Endothelial cell of umbilical vein (primary cell): ENCODE results near the gene KIFC1. TPM values are rescaled to one million over a fixed set of nuclear protein-coding genes. Genes with fewer than 3 reads are reported as not detected.
"Not testable (repeated sequence)": the region's sequence is repeated elsewhere in the genome, so short reads cannot be mapped to it uniquely, and the experiment has no call there.

ENCODE experiments used
- BruUV-seq: library from RNA; stranded (reverse); fragments of 400-500 nt; replicated peaks from 2 replicates; lab custom pipeline; 2021; lab: Mats Ljungman, UMichigan
- CTCF ChIA-PET: fragments of 300-600, 350-600 bp; sonication (Branson Sonifier 250); formaldehyde crosslinking; loops from one replicate; lab custom pipeline; 2021; ENCODE audit warnings: antibody characterized with exemption, inconsistent platforms; lab: Charles Lee
- POLR2A ChIA-PET: fragments of 300-600, 350-600 bp; sonication (Branson Sonifier 250); formaldehyde crosslinking; loops from one replicate; lab custom pipeline; 2021; ENCODE audit warnings: antibody characterized with exemption, inconsistent platforms; lab: Charles Lee
- DNase-seq: peaks from one replicate; pipeline ENCODE4 v3.0.0-alpha.2; 2011; ENCODE audit warnings: low read depth, low spot score
- FAIRE-seq: peaks from 2 replicates; lab custom pipeline; 2011; peaks lifted over from hg19 to GRCh38; lab: Jason Lieb, UNC
- H2AFZ ChIP-seq: 2 replicates; pipeline ENCODE4 v1.6.0; 2012; ENCODE audit warnings: low read depth, low read length, control low read depth, inconsistent platforms
- H3K27ac ChIP-seq: 2 replicates; pipeline ENCODE4 v1.5.1; 2011; ENCODE audit warnings: low read depth, mild to moderate bottlenecking, control low read depth, low read length, moderate library complexity; ENCODE audit not compliant: insufficient read depth
- H3K27me3 ChIP-seq, 2 experiments: 2 replicates each; pipeline versions ENCODE4 v1.6.0 to v1.6.1; 2011; ENCODE audit warnings: low read length in 2 of 2, mixed read lengths in 1 of 2; ENCODE audit not compliant: control insufficient read depth in 2 of 2, insufficient read depth in 2 of 2
- H3K36me3 ChIP-seq, 2 experiments: 2 replicates in 1 of 2; 3 replicates in 1 of 2; pipeline ENCODE4 v1.5.1; 2011; ENCODE audit warnings: low read length in 2 of 2, mild to moderate bottlenecking in 1 of 2, moderate library complexity in 1 of 2; ENCODE audit not compliant: control insufficient read depth in 2 of 2, insufficient read depth in 2 of 2; ENCODE audit errors: extremely low read depth in 1 of 2
- H3K4me1 ChIP-seq: 3 replicates; pipeline ENCODE4 v1.5.1; 2011; ENCODE audit warnings: mild to moderate bottlenecking, low read length; ENCODE audit not compliant: control insufficient read depth, insufficient read depth; ENCODE audit errors: extremely low read depth
- H3K4me2 ChIP-seq: 2 replicates; pipeline ENCODE4 v1.6.1; 2011; ENCODE audit warnings: low read length, control low read depth, mixed read lengths; ENCODE audit not compliant: insufficient read depth
- H3K4me3 ChIP-seq, 3 experiments: fragments of 200-600 bp in 1 of 3; sonication (generic), shearing (Covaris generic) in 1 of 3; replicated peaks in 1 of 3; 2 replicates each; pipeline ENCODE4 v1.5.1; 2011 to 2016; ENCODE audit warnings: control low read depth in 3 of 3, low read length in 3 of 3, mild to moderate bottlenecking in 2 of 3, inconsistent platforms in 1 of 3, low read depth in 1 of 3, moderate library complexity in 1 of 3; ENCODE audit not compliant: insufficient read depth in 1 of 3
- H3K79me2 ChIP-seq: 2 replicates; pipeline ENCODE4 v1.6.0; 2012; ENCODE audit warnings: low read length, inconsistent platforms; ENCODE audit not compliant: control insufficient read depth, insufficient read depth
- H3K9ac ChIP-seq: replicated peaks from 2 replicates; pipeline ENCODE3; 2011; ENCODE audit warnings: low read length, control low read depth; ENCODE audit not compliant: insufficient read depth; ENCODE audit errors: extremely low read depth
- H3K9me1 ChIP-seq: replicated peaks from 3 replicates; pipeline ENCODE4 v1.6.0; 2011; ENCODE audit warnings: mild to moderate bottlenecking, low read length; ENCODE audit not compliant: control insufficient read depth, insufficient read depth; ENCODE audit errors: extremely low read depth
- H3K9me3 ChIP-seq: replicated peaks from 2 replicates; pipeline ENCODE4 v1.5.1; 2012; ENCODE audit warnings: low read length, inconsistent platforms; ENCODE audit not compliant: control insufficient read depth, insufficient read depth
- H4K20me1 ChIP-seq: replicated peaks from 2 replicates; pipeline ENCODE3; 2011; ENCODE audit warnings: mild to moderate bottlenecking, low read length; ENCODE audit not compliant: control insufficient read depth, insufficient read depth; ENCODE audit errors: extremely low read depth
- EZH2 ChIP-seq: IDR thresholded peaks from 2 replicates; pipeline ENCODE4 v1.6.1; 2012; ENCODE audit warnings: borderline replicate concordance, low read depth, mild to moderate bottlenecking, moderate library complexity, low read length, inconsistent platforms; ENCODE audit not compliant: severe bottlenecking
- dilution Hi-C: fragments of 300-500 bp; cut with MboI; formaldehyde crosslinking; loops from one replicate; pipeline ENCODE4 v1.15.0; 2019; ENCODE audit warnings: low sequenced_read_pairs; ENCODE audit not compliant: extremely low pct_ligation_motif_present
- intact Hi-C: fragments of 100-400 bp; cut with micrococcal nuclease; formaldehyde crosslinking; loops from one replicate; pipeline ENCODE4 v1.10.0; 2022
- polyA plus RNA-seq, 4 experiments: library from polyadenylated mRNA; depleted of rRNA in 3 of 4; stranded (reverse) in 3 of 4; unstranded in 1 of 4; fragments of >200 nt; gene quantifications; 2 replicates each; pipeline versions ENCODE4 v1.2.1 to v1.2.3, GENCODE V29; 2011 to 2012; ENCODE audit warnings: missing spikeins in 1 of 4
- total RNA-seq: library from RNA; stranded (reverse); gene quantifications from 2 replicates; pipeline ENCODE4 v1.2.3, GENCODE V29; 2021
- TF ChIP-seq, protein P1 (sequence below), 2 donors: IDR thresholded peaks; 1 replicate in 1 of 2; 2 replicates in 1 of 2; pipeline ENCODE4 v1.5.1; 2011; ENCODE audit warnings: low read length in 2 of 2, mild to moderate bottlenecking in 2 of 2, moderate library complexity in 2 of 2, control low read depth in 1 of 2, inconsistent platforms in 1 of 2, low read depth in 1 of 2; ENCODE audit not compliant: insufficient read depth in 1 of 2; ENCODE audit errors: extremely low read depth in 1 of 2

Gene KIFC1
- total and polyA plus RNA-seq, 2 donors (not counting 3 experiments of a cell fraction or from before 2014, with no cell fraction given), result 39.3 to 63.4 TPM

DNA sequence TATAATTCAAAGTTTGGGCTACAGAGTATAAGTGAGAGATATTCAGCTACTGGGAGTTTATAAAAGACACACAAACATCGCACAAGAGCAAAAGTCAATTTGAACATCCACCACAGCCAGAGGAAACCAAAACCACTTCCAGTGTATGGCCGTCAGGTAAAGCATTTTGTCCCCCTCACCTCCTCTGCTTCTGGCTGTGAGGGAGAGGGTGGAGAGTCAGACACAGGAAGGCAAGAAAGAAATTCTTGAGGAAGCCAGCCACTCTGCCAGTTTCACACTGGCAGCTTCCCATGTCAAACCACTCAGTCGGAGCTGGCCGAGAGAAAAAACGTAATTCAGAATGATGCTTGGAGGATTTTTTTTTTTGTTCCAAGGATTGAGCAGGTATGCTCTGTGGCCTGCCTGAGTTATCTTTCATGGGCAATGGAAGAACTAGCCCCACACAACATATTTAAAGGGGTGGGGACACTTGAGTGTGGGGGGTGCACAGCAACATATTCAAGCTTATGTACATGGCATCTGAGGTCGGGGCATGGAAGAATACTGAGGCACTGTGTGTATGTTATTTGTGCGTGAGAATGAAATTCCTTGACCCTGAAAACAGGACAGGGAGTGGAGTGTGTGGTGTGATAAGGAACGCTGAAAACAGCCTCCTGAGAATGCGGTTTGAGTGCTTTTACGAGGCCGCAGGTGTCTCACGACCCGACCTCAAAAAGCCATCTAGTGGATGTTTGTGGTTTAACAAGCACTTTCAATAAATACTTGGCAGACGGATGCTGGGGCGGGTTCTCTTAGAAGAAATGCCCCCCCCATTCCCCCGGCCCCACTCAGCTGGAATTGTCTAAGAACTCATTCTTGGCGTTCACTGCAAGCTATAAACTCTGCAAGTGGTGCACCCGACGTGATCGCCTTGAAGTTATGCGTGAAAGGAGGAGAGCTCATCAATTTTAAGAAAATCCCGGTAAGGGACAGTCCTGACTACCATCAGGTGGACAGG lies 46.6 kb upstream of the KIFC1 start:
- no peak overlapping the region for H3K4me2 ChIP-seq
- H3K9ac ChIP-seq, result no peak overlapping the region

DNA sequence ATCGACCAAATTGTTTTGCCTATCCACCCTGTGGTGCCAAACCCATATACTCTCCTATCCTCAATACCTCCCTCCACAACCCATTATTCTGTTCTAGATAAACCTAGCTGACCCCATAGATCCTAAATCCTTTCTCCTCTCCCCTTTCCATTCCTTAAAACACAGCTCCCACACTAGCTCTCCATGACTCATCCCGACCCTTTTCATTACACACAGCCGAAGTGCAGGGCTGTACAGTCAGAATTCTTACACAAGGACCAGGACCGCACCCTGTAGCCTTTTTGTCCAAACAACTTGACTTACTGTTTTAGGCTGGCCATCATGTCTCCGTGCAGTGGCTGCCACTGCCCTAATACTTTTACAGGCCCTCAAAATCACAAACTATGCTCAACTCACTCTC lies 44.7 kb upstream of the KIFC1 start:
- H3K79me2 ChIP-seq, POLR2A ChIA-PET, BruUV-seq, H3K36me3 ChIP-seq, CTCF ChIA-PET, H3K4me1 ChIP-seq, DNase-seq, H3K9ac ChIP-seq, intact Hi-C loops, H3K9me3 ChIP-seq, H4K20me1 ChIP-seq, dilution Hi-C loops, FAIRE-seq, H3K4me2 ChIP-seq, H3K27me3 ChIP-seq, H3K9me1 ChIP-seq, H3K4me3 ChIP-seq, H3K27ac ChIP-seq, H2AFZ ChIP-seq: not testable (repeated sequence)

More for the DNA sequence above, 46.6 kb upstream of the KIFC1 start:
- no peaks in the 10 kb centered on the region for H3K4me1 ChIP-seq
- DNase-seq (peak; percentile 84), FAIRE-seq (peak; percentile 68)
- no peaks in the 10 kb centered on the region for H3K9me1 ChIP-seq
- no TSS peak for BruUV-seq
- no peak overlapping the region for H3K4me3 ChIP-seq
- POLR2A ChIA-PET, result no interaction called here
- CTCF ChIA-PET, result interaction anchor here (0.6 to 2.4 kb wide), 21 partner anchors 8 to 149 kb away, joined by 3 to 20 read pairs (median 4); partner anchors contain the start of genes B3GALT4, RGL2, ZBTB22 and ZBTB9
- no peaks in the 10 kb centered on the region for H3K9me3 ChIP-seq
- no peaks in the 10 kb centered on the region for H4K20me1 ChIP-seq
- no peak overlapping the region for H3K27ac ChIP-seq
- H3K27me3 ChIP-seq, result no peaks in the 10 kb centered on the region
- peak overlapping the region; percentile 83 for H2AFZ ChIP-seq
- no peaks in the 10 kb centered on the region for H3K79me2 ChIP-seq
- dilution Hi-C loops, result no loop called here
- no peaks in the 10 kb centered on the region for H3K36me3 ChIP-seq
- intact Hi-C loops, result loop anchor here (1.0 kb wide), 3 partner anchors 33 to 227 kb away; no protein-coding TSS in a partner anchor
- TF ChIP-seq EZH2, result no peak
- TF ChIP-seq, protein P1, sequence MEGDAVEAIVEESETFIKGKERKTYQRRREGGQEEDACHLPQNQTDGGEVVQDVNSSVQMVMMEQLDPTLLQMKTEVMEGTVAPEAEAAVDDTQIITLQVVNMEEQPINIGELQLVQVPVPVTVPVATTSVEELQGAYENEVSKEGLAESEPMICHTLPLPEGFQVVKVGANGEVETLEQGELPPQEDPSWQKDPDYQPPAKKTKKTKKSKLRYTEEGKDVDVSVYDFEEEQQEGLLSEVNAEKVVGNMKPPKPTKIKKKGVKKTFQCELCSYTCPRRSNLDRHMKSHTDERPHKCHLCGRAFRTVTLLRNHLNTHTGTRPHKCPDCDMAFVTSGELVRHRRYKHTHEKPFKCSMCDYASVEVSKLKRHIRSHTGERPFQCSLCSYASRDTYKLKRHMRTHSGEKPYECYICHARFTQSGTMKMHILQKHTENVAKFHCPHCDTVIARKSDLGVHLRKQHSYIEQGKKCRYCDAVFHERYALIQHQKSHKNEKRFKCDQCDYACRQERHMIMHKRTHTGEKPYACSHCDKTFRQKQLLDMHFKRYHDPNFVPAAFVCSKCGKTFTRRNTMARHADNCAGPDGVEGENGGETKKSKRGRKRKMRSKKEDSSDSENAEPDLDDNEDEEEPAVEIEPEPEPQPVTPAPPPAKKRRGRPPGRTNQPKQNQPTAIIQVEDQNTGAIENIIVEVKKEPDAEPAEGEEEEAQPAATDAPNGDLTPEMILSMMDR (IDR thresholded peaks at IDR 0.05; ENCODE audit: extremely low read depth in 1 of 2, insufficient read depth in 1 of 2, low read depth in 1 of 2, low read length in 2 of 2), result peak; percentile 41 to 54
